Mesenchymal stem cell (in vitro differentiated cells and primary cell): ENCODE results near the gene LRTM1.
A peak's percentile ranks its signal among the peaks of the same experiment; 100 is the strongest.

Experiments
- DNase-seq: peaks from one replicate; pipeline ENCODE4 v3.0.0-alpha.2; 2013
- H2AFZ ChIP-seq: one replicate; pipeline ENCODE4 v1.6.1; 2013; ENCODE audit warnings: low read depth, mild to moderate bottlenecking, control low read depth, inconsistent platforms, low read length, moderate library complexity
- H2AK5ac ChIP-seq: 2 replicates; pipeline ENCODE4 v1.6.1; 2013; ENCODE audit warnings: low read length, moderate library complexity, mild to moderate bottlenecking, inconsistent platforms; ENCODE audit not compliant: severe bottlenecking
- H2BK120ac ChIP-seq: one replicate; pipeline ENCODE4 v1.6.1; 2013; ENCODE audit warnings: low read depth, mild to moderate bottlenecking, inconsistent platforms, low read length, moderate library complexity
- H2BK12ac ChIP-seq, 2 experiments: one replicate each; pipeline ENCODE4 v1.6.1; 2013; ENCODE audit warnings: inconsistent platforms in 2 of 2, low read length in 2 of 2, mild to moderate bottlenecking in 2 of 2, moderate library complexity in 2 of 2, control low read depth in 1 of 2
- H2BK15ac ChIP-seq: one replicate; pipeline ENCODE4 v1.6.1; 2013; ENCODE audit warnings: mild to moderate bottlenecking, low read depth, inconsistent platforms; ENCODE audit not compliant: poor library complexity, severe bottlenecking
- H2BK5ac ChIP-seq: 2 replicates; pipeline ENCODE4 v1.6.1; 2013; ENCODE audit warnings: low read depth, mild to moderate bottlenecking, low read length, control low read depth, inconsistent platforms; ENCODE audit not compliant: poor library complexity, severe bottlenecking
- H3K14ac ChIP-seq, 2 experiments: one replicate each; pipeline ENCODE4 v1.6.1; 2013; ENCODE audit warnings: inconsistent platforms in 2 of 2, low read length in 2 of 2, control low read depth in 1 of 2, mild to moderate bottlenecking in 1 of 2, moderate library complexity in 1 of 2
- H3K18ac ChIP-seq, 2 experiments: one replicate each; pipeline ENCODE4 v1.6.1; 2013; ENCODE audit warnings: inconsistent platforms in 2 of 2, low read length in 2 of 2, control low read depth in 1 of 2, low read depth in 1 of 2, mild to moderate bottlenecking in 1 of 2
- H3K23ac ChIP-seq, 2 experiments: one replicate each; pipeline ENCODE4 v1.6.1; 2013; ENCODE audit warnings: inconsistent platforms in 2 of 2, low read length in 2 of 2, mild to moderate bottlenecking in 2 of 2, moderate library complexity in 2 of 2, control low read depth in 1 of 2
- H3K27ac ChIP-seq: 2 replicates; pipeline ENCODE4 v1.5.1; 2013; ENCODE audit warnings: mild to moderate bottlenecking, moderate library complexity, low read length, control low read depth, inconsistent platforms; ENCODE audit not compliant: poor library complexity, severe bottlenecking
- H3K27me3 ChIP-seq, 2 experiments: 2 replicates each; pipeline versions ENCODE4 v1.6.1 to v1.7.0; 2013; ENCODE audit warnings: low read length in 2 of 2, mild to moderate bottlenecking in 2 of 2, moderate library complexity in 2 of 2, control low read depth in 1 of 2, inconsistent platforms in 1 of 2; ENCODE audit not compliant: control insufficient read depth in 1 of 2, insufficient read depth in 1 of 2
- H3K36me3 ChIP-seq, 2 experiments: 2 replicates each; pipeline versions ENCODE4 v1.6.1 to v1.7.0; 2013; ENCODE audit warnings: low read length in 2 of 2, control low read depth in 1 of 2, inconsistent platforms in 1 of 2, low read depth in 1 of 2, mild to moderate bottlenecking in 1 of 2; ENCODE audit not compliant: insufficient read depth in 2 of 2, control insufficient read depth in 1 of 2
- H3K4ac ChIP-seq, 2 experiments: one replicate each; pipeline ENCODE4 v1.6.1; 2013; ENCODE audit warnings: inconsistent platforms in 2 of 2, low read length in 2 of 2, mild to moderate bottlenecking in 2 of 2, moderate library complexity in 2 of 2, control low read depth in 1 of 2, low read depth in 1 of 2
- H3K4me1 ChIP-seq: 2 replicates; pipeline ENCODE4 v1.6.1; 2013; ENCODE audit warnings: low read depth, low read length, control low read depth; ENCODE audit not compliant: control insufficient read depth, insufficient read depth
- H3K4me2 ChIP-seq: 2 replicates; pipeline ENCODE4 v1.6.1; 2013; ENCODE audit warnings: low read length, mild to moderate bottlenecking, inconsistent platforms; ENCODE audit not compliant: poor library complexity, severe bottlenecking
- H3K4me3 ChIP-seq, 2 experiments: 2 replicates each; pipeline versions ENCODE4 v1.5.1 to v1.7.0; 2013; ENCODE audit warnings: low read length in 2 of 2, mild to moderate bottlenecking in 2 of 2, control low read depth in 1 of 2, low read depth in 1 of 2; ENCODE audit not compliant: insufficient read depth in 1 of 2
- H3K79me1 ChIP-seq: replicated peaks from 2 replicates; pipeline ENCODE4 v1.6.1; 2013; ENCODE audit warnings: mild to moderate bottlenecking, control low read depth, low read length, inconsistent platforms; ENCODE audit not compliant: poor library complexity, severe bottlenecking
- H3K9ac ChIP-seq: 2 replicates; pipeline ENCODE4 v1.7.0; 2013; ENCODE audit warnings: mild to moderate bottlenecking, low read length, moderate library complexity
- H3K9me3 ChIP-seq: 2 replicates; pipeline ENCODE4 v1.7.0; 2013; ENCODE audit warnings: mild to moderate bottlenecking, low read length; ENCODE audit not compliant: control insufficient read depth
- H4K8ac ChIP-seq: one replicate; pipeline ENCODE4 v1.6.1; 2013; ENCODE audit warnings: inconsistent platforms, mild to moderate bottlenecking, low read length, moderate library complexity
- H4K91ac ChIP-seq: one replicate; pipeline ENCODE4 v1.6.1; 2013; ENCODE audit warnings: mild to moderate bottlenecking, low read length, inconsistent platforms
- WGBS: methylation state at CpG from one replicate; pipeline ENCODE4 v1.1.7; 2013; ENCODE audit warnings: mixed read lengths; 5-methylcytosine and 5-hydroxymethylcytosine counted together

Gene LRTM1

GRCh38 chr3:54906763-54907162 lies 21.1 kb downstream of the LRTM1 start:
- no peak overlapping the region for H3K4ac ChIP-seq
- H4K91ac ChIP-seq, result no peak overlapping the region
- H3K9ac ChIP-seq, result no peak overlapping the region
- peaks cover 13% of the 10 kb centered on the region for H3K4me1 ChIP-seq
- H2BK12ac ChIP-seq, result peak overlapping the region in 1 of 2 experiments; percentile 47
- H3K79me1 ChIP-seq, result no peaks in the 10 kb centered on the region
- no peak overlapping the region for H3K4me2 ChIP-seq
- no peaks in the 10 kb centered on the region for H3K36me3 ChIP-seq
- no peak overlapping the region for H3K4me3 ChIP-seq
- WGBS, result 100% methylated on average over 2 of the region's 2 CpGs
- H3K27ac ChIP-seq, result no peak overlapping the region
- H3K9me3 ChIP-seq, result peaks cover 2% of the 10 kb centered on the region
- H3K27me3 ChIP-seq, result no peaks in the 10 kb centered on the region
- no peak overlapping the region for H4K8ac ChIP-seq
- no peak overlapping the region for H3K14ac ChIP-seq
- no peak overlapping the region for H2BK15ac ChIP-seq
- no peak overlapping the region for H3K18ac ChIP-seq
- no peak for DNase-seq
- H2AFZ ChIP-seq, result no peak overlapping the region
- H2AK5ac ChIP-seq, result peak overlapping the region; percentile 76
- no peak overlapping the region for H2BK120ac ChIP-seq
- no peak overlapping the region for H2BK5ac ChIP-seq
- no peak overlapping the region for H3K23ac ChIP-seq

DNA sequence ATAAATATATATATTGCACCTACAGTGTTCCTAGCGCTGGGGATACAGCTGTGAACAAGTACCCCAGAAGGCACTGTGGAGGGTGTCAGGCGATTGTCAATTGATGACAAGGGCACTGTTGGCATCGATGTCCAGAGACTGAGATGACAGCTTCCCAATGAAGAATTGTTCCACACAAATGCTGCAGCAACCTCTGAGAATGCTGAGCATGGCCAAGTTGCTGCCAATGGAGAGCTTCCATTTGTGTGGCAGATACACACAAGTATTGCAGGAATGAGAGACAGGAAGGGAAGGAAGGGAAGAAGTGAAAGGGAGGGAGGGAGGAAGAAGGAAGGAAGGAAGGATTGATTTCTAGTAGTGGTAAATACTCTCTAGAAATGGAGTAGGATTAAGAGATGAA lies 21.9 kb downstream of the LRTM1 start:
- H3K36me3 ChIP-seq, result no peaks in the 10 kb centered on the region
- H3K79me1 ChIP-seq, result no peaks in the 10 kb centered on the region
- no peak overlapping the region for H2BK15ac ChIP-seq
- WGBS, result 97% methylated on average over 3 of the region's 3 CpGs
- no peaks in the 10 kb centered on the region for H3K27me3 ChIP-seq
- H2BK5ac ChIP-seq, result no peak overlapping the region
- no peak overlapping the region for H3K23ac ChIP-seq
- no peak overlapping the region for H2BK120ac ChIP-seq
- no peak overlapping the region for H3K9ac ChIP-seq
- DNase-seq, result no peak
- peak overlapping the region; percentile 96 for H3K27ac ChIP-seq
- H3K4ac ChIP-seq, result peak overlapping the region in 1 of 2 experiments; percentile 33
- H3K4me1 ChIP-seq, result peaks cover 17% of the 10 kb centered on the region
- no peak overlapping the region for H2BK12ac ChIP-seq
- H3K9me3 ChIP-seq, result no peaks in the 10 kb centered on the region
- H3K4me3 ChIP-seq, result no peak overlapping the region
- no peak overlapping the region for H3K14ac ChIP-seq
- no peak overlapping the region for H2AFZ ChIP-seq
- no peak overlapping the region for H4K8ac ChIP-seq
- peak overlapping the region; percentile 88 for H2AK5ac ChIP-seq
- H3K4me2 ChIP-seq, result no peak overlapping the region
- H4K91ac ChIP-seq, result no peak overlapping the region
- peak overlapping the region in 1 of 2 experiments; percentile 30 for H3K18ac ChIP-seq

DNA sequence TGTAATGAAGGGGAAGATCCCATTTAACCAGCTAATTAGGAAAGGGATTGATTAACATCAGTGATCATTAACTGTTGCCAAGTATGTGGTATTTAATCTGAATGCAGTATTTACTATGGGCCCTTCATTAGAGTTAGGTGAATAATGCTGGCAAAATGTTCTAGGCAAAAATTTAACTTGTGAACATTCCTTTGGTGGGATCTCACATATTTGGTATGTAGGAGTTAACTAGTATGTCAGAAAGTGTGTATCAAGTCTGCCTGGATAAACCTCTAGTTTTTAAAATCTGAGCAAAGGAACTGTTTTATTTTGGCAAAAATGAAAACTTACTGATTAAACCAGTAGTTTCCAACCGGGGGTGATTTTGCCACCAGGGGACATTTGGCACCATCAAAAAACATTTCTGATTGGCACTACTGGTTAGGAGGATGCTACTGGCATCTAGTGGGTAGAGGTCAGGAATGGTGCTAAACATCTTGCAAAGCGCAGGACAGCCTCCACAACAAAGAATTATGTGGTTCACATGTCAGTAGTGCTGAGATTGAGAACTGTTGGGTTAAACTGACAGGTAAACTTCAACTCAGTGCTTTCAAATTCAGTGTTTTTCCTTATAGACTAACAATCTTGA lies 22.5 kb downstream of the LRTM1 start:
- H2AFZ ChIP-seq, result no peak overlapping the region
- H2BK15ac ChIP-seq, result no peak overlapping the region
- no peak overlapping the region for H3K4me3 ChIP-seq
- peak overlapping the region; percentile 67 for H4K8ac ChIP-seq
- no peaks in the 10 kb centered on the region for H3K79me1 ChIP-seq
- H3K4me2 ChIP-seq, result peak overlapping the region; percentile 34
- H3K18ac ChIP-seq, result no peak overlapping the region
- H2AK5ac ChIP-seq, result peak overlapping the region; percentile 52
- H2BK5ac ChIP-seq, result peak overlapping the region; percentile 75
- peaks cover 17% of the 10 kb centered on the region for H3K4me1 ChIP-seq
- peak overlapping the region in 1 of 2 experiments; percentile 30 for H2BK12ac ChIP-seq
- no peaks in the 10 kb centered on the region for H3K9me3 ChIP-seq
- no peak overlapping the region for H3K14ac ChIP-seq
- no peak overlapping the region for H4K91ac ChIP-seq
- no peak overlapping the region for H3K23ac ChIP-seq
- no peak overlapping the region for H3K4ac ChIP-seq
- H2BK120ac ChIP-seq, result no peak overlapping the region
- 53% methylated on average over 2 of the region's 2 CpGs for WGBS
- H3K36me3 ChIP-seq, result no peaks in the 10 kb centered on the region
- H3K9ac ChIP-seq, result no peak overlapping the region
- DNase-seq, result no peak
- no peaks in the 10 kb centered on the region for H3K27me3 ChIP-seq
- H3K27ac ChIP-seq, result peak overlapping the region; percentile 96

DNA sequence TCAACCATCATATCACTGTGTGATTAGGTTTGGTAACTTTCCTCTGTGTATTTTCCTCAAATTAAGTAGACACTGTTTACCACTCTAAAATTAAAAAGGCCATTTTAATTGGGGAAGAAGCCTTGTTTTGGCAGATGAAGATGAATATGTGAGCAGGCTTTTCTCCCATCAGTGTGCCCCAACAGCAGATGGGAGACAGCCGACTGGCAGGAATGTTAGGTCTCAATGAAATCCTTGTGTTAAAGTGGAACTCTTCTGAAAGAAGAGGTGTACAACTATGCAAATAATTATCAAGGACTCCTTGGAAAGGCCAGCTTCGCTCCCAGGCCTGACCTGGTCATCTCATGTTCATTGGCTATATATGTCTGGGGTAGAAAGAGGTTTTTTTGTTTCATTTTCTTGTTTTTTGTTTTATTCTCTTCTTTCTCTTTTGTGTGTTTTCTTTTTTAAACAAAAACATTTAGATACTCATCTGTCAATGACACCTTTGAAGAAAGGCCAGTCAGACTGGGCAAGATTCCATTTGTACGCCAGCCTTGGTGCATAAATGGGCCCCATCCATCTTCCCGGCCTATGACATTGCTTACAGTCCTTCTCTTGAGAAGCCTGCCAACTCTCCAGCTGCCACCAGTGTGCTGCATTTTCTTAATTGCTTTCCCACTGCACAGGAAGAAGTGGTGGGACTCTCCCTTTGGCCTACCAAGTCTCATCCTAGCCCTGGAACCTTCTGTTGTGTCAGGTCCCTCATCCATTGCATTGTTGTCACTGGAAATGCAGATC lies 25.8 kb downstream of the LRTM1 start:
- 87% methylated on average over 4 of the region's 4 CpGs for WGBS
- Histone ChIP-seq H3K36me3 (no peaks in the 10 kb centered on the region), H3K23ac (no peak overlapping the region), H3K14ac (no peak overlapping the region), H4K8ac (no peak overlapping the region), H3K4ac (no peak overlapping the region), H3K4me1 (peaks cover 13% of the 10 kb centered on the region), H2AK5ac (peak overlapping the region; percentile 89), H2BK12ac (no peak overlapping the region), H2BK120ac (no peak overlapping the region), H2BK15ac (peak overlapping the region; percentile 70), H2BK5ac (no peak overlapping the region), H3K9me3 (no peaks in the 10 kb centered on the region), H3K4me2 (no peak overlapping the region), H3K27ac (no peak overlapping the region), H3K9ac (no peak overlapping the region), H2AFZ (no peak overlapping the region), H3K4me3 (no peak overlapping the region), H3K27me3 (no peaks in the 10 kb centered on the region), H3K18ac (no peak overlapping the region), H3K79me1 (no peaks in the 10 kb centered on the region), H4K91ac (no peak overlapping the region)
- no peak for DNase-seq
